Skeletal muscle cell (primary cell): ENCODE measurements around the gene DPYSL3.

ENCODE experiments used
- DNase-seq: peaks from one replicate; pipeline ENCODE4 v3.0.0-alpha.2; 2010; ENCODE audit warnings: low read depth
- H3K4me3 ChIP-seq: 2 replicates; pipeline ENCODE4 v1.5.1; 2011; ENCODE audit warnings: low read depth, mild to moderate bottlenecking, control low read depth, low read length, moderate library complexity

The DPYSL3 gene

DNA sequence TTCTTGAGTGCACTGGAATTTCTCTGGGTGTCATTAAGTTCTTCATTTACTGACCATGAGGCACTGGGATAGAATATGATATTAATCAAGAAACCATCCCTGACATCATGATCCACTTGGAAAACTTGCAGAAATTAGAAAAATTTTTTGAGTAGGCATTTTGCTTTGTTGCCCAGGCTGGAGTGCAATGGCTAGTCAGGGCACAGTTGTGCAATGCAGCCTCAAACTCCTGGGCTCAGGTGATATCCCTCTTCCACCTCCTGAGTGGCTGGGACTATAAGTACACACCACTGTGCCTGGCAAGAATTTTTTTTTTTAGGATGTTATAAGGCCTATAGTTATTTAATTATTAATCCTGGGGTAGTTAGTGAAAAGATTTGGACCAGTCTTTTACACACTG lies 168.5 kb downstream of the DPYSL3 start:
- no peak overlapping the region for H3K4me3 ChIP-seq
- no peak for DNase-seq

DNA sequence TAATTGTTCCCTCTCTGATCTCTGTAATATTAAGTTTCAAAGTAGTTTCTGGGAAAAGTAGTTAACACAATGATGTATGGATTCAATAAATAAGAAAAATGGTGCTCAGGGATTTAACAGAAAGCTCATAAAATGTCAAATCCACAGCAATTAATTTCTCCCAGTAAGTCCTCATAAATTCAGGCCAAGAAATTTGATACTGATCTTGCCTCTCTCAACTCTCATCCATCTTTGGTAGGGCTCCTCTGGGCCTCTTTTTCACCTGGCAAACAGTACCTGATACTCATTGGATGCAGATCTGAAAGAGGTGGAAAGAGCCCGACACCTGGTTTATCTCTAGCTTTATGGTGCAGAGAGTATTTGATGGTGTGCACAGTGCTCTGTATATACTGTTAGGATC lies 168.9 kb downstream of the DPYSL3 start:
- H3K4me3 ChIP-seq = no peak overlapping the region
- no peak for DNase-seq
